Measurements from ENCODE around the gene VPS13C. TPM values are rescaled to one million over a fixed set of nuclear protein-coding genes. Genes with fewer than 3 reads are reported as not detected.

Gene VPS13C, protein sequence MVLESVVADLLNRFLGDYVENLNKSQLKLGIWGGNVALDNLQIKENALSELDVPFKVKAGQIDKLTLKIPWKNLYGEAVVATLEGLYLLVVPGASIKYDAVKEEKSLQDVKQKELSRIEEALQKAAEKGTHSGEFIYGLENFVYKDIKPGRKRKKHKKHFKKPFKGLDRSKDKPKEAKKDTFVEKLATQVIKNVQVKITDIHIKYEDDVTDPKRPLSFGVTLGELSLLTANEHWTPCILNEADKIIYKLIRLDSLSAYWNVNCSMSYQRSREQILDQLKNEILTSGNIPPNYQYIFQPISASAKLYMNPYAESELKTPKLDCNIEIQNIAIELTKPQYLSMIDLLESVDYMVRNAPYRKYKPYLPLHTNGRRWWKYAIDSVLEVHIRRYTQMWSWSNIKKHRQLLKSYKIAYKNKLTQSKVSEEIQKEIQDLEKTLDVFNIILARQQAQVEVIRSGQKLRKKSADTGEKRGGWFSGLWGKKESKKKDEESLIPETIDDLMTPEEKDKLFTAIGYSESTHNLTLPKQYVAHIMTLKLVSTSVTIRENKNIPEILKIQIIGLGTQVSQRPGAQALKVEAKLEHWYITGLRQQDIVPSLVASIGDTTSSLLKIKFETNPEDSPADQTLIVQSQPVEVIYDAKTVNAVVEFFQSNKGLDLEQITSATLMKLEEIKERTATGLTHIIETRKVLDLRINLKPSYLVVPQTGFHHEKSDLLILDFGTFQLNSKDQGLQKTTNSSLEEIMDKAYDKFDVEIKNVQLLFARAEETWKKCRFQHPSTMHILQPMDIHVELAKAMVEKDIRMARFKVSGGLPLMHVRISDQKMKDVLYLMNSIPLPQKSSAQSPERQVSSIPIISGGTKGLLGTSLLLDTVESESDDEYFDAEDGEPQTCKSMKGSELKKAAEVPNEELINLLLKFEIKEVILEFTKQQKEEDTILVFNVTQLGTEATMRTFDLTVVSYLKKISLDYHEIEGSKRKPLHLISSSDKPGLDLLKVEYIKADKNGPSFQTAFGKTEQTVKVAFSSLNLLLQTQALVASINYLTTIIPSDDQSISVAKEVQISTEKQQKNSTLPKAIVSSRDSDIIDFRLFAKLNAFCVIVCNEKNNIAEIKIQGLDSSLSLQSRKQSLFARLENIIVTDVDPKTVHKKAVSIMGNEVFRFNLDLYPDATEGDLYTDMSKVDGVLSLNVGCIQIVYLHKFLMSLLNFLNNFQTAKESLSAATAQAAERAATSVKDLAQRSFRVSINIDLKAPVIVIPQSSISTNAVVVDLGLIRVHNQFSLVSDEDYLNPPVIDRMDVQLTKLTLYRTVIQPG (N-terminal part only)
- 22.4 TPM for polyA plus RNA-seq (2013, experiment 1 of 2; ENCODE audit: insufficient read length)
- 18.5 TPM for polyA plus RNA-seq (2013, experiment 2 of 2; ENCODE audit: insufficient read length)

GRCh38 chr15:62060113-62060895, at the start of gene VPS13C:
Gene VPS13C, minus strand, starts transcription at chr15:62060447. Its CDS starts 73 bp downstream, at chr15:62060374.
- DNase-seq, result peak; percentile 92

GRCh38 chr15:62109437-62109836, 49.2 kb upstream of the VPS13C start:
- no peak for DNase-seq

DNA sequence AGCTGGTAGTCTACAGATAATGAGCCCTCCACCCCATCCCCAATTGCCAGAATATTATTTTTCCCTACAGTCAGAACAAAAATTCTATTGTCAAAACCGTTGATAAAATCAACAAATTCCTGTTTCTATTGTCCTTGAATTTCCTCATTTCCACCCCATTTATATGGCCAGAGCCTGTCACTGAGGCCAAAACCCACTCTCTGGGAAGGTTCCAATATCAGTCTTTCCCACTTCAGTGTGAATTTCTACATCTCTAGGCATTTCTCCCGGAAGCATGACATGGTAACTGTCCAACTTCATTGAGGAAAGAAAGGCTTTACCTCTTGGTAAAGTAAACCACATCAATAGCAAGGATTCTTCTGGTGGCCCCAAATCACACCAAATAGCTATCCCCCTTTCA, 48.2 kb upstream of the VPS13C start:
- no peak for DNase-seq

DNA sequence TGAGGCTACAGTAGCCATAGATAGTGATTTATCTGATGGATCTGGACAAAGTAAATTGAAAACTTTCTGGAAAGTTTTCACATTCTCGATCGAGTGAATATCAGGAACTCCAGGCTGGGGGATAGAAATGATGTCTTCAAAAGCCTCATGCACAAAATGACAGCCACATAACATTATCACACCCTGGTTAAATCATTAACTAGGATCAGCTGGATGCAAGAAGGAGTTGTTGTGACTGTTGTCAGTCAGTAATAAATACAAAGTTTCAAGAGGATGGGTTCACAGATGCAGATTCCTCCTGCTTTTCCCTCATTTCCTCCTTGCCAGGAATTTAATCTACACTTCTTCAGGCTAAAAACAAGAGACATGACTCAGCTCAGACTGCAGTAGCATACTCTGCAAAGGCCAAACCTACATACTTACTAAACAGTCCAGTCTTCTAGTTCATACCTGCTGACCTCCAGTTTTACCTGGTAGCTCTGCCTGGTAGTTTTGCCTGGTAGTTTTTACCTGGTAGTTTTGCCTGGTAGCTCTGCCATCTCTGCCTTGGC, 47.4 kb upstream of the VPS13C start:
- no peak for DNase-seq

DNA sequence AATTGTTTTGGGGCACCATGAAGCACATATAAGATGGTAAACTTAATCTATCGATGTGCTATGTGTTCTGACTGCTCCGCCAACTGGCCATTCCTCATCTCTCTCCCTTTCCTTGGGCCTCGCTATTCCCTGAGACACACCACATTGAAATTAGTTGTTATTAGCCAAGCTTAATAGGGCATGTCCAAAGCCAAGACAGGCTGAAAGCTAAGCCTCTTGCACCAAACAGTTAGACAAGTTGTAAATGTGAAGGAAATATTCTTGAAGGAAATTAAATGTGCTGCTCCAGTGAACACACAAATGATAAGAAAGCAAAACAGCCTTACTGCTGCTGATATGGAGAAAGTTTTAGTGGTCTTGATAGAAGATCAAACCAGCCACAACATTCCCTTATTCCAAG, 45.8 kb upstream of the VPS13C start:
- no peak for DNase-seq

DNA sequence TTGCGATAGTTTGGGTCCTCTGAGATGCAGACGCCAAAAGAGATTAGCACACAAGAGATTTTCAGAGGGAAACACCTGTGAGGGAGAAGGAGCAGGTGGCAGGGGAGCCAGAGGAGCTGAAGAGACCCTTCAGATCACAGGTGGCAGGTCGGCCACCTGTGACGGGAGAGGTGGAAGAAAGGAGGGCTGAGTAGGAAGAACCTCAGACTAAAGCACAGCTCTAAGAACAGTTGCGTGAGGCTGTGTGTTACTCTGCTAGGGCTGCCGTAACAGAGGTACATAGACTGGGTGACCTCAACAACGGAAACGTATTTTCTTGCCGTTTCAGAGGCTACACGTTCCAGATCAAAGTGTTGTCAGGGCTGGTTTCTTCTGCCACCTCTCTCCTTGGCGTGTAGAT, 45.0 kb upstream of the VPS13C start:
- DNase-seq, result no peak

DNA sequence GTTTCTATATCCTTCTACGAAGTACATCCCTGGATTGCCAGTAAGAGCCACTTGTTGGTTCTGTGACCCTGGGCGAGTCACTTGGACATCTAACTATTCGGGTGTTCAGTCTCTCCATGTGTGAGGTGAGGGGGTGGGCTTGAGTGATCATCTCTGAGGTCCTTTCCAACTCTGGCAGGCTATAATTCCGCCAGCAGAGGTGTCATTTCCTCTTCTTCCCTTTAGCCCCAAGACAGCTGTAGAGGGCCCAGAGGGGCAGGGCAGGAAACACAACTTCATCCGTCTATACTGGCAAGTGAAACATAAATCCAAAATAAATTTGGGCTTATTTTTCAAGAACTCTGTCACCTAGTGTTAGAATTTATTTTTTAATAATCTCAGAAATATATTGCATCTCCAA, 44.6 kb upstream of the VPS13C start:
- DNase-seq, result no peak

DNA sequence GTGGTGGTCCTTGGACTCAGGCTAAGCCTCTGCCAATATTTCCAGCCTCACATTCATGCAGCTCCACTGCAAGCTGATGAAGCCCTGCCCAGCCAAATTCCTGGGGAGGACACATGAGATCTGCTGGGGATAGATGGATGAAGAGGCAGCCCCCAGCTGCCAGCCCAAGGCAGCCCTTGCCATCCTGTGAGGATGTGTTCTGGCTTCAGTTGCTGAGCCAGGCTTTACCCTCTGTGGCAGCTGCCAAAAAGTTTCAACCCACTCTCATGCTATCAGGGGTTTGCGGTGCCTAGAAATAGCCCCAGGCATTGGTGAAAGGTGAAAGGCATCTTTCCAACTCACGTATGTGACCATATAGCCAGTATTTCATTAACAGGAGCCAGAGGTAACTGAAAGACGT, 44.2 kb upstream of the VPS13C start:
- no peak for DNase-seq

GRCh38 chr15:62103431-62103830, 43.2 kb upstream of the VPS13C start:
- DNase-seq, result no peak

- DNase-seq, result peak; percentile 90
These were observed 38.9 kb upstream of the VPS13C start for GRCh38 chr15:62099094-62099601.

GRCh38 chr15:62094388-62094787, 34.1 kb upstream of the VPS13C start:
- no peak for DNase-seq

DNA sequence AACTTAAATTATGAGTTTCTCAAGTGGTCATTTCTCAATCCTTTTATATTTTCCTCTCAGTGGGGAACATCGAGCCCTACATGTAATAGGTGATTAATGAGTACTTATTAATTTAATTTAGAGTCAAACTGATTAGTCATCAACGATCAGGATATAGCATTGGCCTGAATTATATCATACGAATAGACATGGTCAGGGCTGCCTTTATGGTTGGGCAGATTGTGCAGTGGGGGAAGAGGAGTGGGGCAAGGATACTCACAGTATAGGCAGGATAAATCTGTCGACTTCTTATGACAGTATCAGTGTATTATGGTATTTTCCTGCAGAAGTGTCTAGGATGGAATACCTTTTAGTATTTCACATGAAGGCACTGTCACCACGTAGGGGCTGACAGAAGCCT, 33.6 kb upstream of the VPS13C start:
- DNase-seq, result no peak

- DNase-seq, result no peak
These were observed 30.7 kb upstream of the VPS13C start for GRCh38 chr15:62090988-62091387.

DNA sequence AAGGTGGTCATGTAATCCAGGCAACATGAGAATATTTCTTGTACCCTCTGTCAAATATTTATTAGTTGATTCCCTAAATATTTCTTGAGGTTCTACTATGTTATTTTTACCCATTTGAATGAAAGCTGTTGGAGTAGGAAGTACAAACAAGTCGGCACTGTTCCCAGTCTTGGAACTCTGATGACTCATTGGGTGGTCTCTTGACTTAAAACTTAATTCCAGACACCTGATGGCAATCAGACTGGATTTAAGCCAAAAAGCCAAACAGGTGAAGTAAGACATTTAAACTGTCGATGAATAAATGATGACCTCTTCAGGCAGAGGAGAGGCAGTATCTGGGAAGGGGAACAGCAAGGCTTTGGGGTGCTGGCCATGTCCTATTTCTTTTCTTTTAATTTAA, 29.4 kb upstream of the VPS13C start:
- no peak for DNase-seq

DNA sequence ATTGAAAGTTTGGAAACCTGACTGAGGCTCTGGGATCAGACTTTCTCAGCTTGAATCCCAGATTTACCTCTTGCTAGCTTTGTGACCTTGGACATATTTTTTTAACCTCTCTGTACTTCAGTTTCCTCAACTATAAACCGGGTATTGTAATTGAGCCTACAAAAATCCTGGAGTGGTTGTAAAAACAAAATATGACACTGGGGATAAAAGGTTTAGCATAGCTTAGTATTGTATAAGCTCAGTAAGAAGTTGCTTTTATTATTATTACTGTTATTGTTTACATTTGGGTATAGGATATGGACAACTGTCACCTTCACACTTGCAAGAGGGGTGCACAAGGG, 28.1 kb upstream of the VPS13C start:
- no peak for DNase-seq

DNA sequence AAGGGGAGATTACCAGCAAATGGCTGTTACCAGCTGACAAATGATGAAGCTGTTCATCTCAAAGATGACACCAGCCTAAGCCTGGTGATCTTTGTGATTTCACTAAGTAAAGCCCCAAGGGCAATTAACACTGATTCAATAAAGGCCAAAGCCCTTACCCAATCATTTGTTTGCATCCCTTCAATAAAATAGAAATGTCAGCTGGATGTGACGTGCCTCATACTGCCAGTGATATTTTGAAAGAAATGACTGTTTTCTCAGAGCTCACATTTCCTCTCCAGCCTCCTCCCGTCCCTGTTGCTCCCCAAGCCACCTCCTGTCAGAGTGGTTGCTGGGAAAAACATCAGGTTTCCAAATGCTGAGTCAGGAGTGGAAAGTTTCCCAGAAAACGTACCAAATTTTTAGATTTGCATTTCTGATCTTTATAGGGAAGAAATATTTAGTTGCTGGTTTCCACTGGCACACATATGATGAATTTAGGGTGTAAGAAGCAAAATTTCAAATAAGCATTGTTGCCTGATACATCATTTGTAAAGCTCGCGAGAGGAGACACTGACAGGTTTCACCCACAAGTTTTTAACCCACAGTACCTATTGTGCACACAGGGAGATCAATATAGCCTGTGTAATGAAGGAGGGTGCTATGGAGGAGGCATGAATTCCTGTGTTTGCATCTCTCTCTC, 27.6 kb upstream of the VPS13C start:
- DNase-seq, result peak; percentile 37

GRCh38 chr15:62085740-62086139, 25.5 kb upstream of the VPS13C start:
- peak; percentile 39 for DNase-seq

GRCh38 chr15:62083194-62084154, 23.2 kb upstream of the VPS13C start:
- no peak for DNase-seq

DNA sequence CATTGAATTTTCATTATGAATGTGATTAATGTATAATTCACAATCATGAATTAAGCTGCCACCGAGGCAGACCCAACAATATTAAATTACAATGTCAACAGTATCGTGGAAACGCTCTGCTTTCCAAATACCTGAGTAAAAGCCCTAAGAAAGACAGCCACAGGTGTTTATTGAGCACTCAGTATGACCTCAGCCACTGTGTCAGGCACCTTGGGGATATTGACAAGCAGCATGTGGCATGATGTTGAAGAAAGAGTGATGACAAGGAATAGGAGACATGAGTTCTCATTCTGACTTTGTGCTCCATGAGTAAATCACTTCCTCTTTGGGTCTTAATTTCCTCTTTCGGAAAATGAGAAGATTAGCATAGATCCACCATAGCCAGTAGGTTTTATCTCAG, 19.3 kb upstream of the VPS13C start:
- no peak for DNase-seq

Data from fibroblast of skin of abdomen (primary cell).